Epithelial cell of proximal tubule (primary cell): Measurements from ENCODE around the gene C1orf21. TPM values are rescaled to one million over a fixed set of nuclear protein-coding genes. Genes with fewer than 3 reads are reported as not detected.

ENCODE experiments used
- DNase-seq: peaks from one replicate; pipeline ENCODE4 v3.0.0-alpha.2; 2011; ENCODE audit warnings: low read depth
- H3K4me3 ChIP-seq: 2 replicates; pipeline ENCODE4 v1.5.1; 2011; ENCODE audit warnings: low read depth, mild to moderate bottlenecking, low read length
- CTCF ChIP-seq: conservative IDR thresholded peaks from 2 replicates; pipeline ENCODE4 v1.5.1; 2012; ENCODE audit warnings: low read depth, mild to moderate bottlenecking, low read length
- total RNA-seq: library from RNA; depleted of rRNA; stranded (reverse); fragments of >200 nt; gene quantifications from 2 replicates; pipeline ENCODE4 v1.2.3, GENCODE V29; 2015

Gene C1orf21
- total RNA-seq, 1 donor from 2014 or later, result 2.3 TPM

DNA sequence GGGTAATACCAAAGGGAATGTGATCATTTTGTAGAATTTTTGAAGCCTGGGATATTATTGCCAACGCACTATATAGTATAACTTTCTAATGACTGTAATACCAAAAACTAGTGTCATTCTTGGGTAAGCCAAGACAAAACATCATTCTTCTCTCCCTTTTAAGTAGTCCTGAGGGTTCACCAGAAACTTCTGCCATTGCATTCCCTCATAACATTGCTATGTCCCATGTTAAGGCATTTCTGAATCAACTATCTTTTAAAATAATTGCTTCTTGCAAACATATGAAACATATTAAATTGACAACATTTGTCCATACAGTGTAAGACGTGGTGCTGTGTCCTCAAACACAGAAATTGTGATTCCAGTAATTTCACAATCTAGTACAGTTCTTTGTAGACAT is 29.9 kb upstream of the C1orf21 start:
- TF ChIP-seq CTCF, result no peak
- no peak for DNase-seq

GRCh38 chr1:184358256-184358655 is 28.6 kb upstream of the C1orf21 start:
- no peak overlapping the region for H3K4me3 ChIP-seq
- no peak for DNase-seq
- no peak for TF ChIP-seq CTCF

More for the DNA sequence above, 29.9 kb upstream of the C1orf21 start:
- no peak overlapping the region for H3K4me3 ChIP-seq

- DNase-seq, result no peak
- TF ChIP-seq CTCF, result no peak
Observed at GRCh38 chr1:184359909-184360308, 26.9 kb upstream of the C1orf21 start.

GRCh38 chr1:184362876-184363275 is 24.0 kb upstream of the C1orf21 start:
- DNase-seq, result no peak
- no peak overlapping the region for H3K4me3 ChIP-seq
- no peak for TF ChIP-seq CTCF

More at GRCh38 chr1:184359909-184360308, 26.9 kb upstream of the C1orf21 start:
- no peak overlapping the region for H3K4me3 ChIP-seq

- DNase-seq, result no peak
- TF ChIP-seq CTCF, result no peak
- no peak overlapping the region for H3K4me3 ChIP-seq
Observed at GRCh38 chr1:184365699-184366098, 21.1 kb upstream of the C1orf21 start.

GRCh38 chr1:184366997-184367396 is 19.8 kb upstream of the C1orf21 start:
- TF ChIP-seq CTCF, result no peak
- DNase-seq, result no peak
- H3K4me3 ChIP-seq, result no peak overlapping the region

DNA sequence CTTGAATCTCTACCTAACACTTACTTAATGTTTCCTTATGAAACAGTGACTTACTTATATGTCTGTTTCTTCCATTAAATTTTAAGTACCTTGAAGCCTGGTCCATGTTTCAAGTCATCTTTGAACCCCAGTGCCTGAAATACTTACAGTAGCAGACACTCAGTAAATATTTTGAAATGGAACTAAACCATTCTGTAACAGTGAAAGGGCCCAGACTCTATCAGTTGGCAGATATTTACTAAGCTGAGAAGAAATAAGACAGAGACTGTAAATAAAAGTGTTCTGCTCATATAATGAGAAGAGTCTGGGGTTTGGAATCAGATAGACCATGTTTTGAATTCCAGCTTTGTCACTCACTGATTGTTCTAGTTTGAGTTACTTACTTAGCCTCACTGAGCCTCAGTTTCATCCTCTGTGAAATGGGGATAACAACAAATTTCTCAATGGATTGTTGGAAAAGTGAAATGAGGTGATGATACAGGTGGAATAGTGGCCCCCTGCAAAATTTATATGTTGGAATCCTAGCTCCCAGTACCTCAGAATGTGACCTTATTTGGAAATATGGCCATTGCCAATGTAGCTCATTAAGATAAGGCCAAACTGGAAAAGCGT is 19.3 kb upstream of the C1orf21 start:
- no peak overlapping the region for H3K4me3 ChIP-seq
- no peak for DNase-seq
- TF ChIP-seq CTCF, result no peak
